Dermis microvascular lymphatic vessel endothelial cell (primary cell): ENCODE data around the gene ARX. TPM values are rescaled to one million over a fixed set of nuclear protein-coding genes. Genes with fewer than 3 reads are reported as not detected.

ENCODE experiments used
- DNase-seq, 2 donors: peaks; one replicate each; pipeline versions ENCODE4 v3.0.0 to v3.0.0-alpha.2; 2010; ENCODE audit warnings: low read depth in 2 of 2
- total RNA-seq: library from RNA; depleted of rRNA; stranded (reverse); fragments of >200 nt; gene quantifications from 2 replicates; pipeline ENCODE4 v1.2.1, GENCODE V29; 2014

The ARX gene
- total RNA-seq, 1 donor from 2014 or later = not detected

- DNase-seq = no peak
Measured at GRCh38 chrX:25016938-25017598, 1.3 kb upstream of the ARX start.

GRCh38 chrX:25016361-25016671 lies 551 bp upstream of the ARX start:
- DNase-seq = no peak

- no peak for DNase-seq
Measured at GRCh38 chrX:25014366-25014838, 1.4 kb downstream of the ARX start.

GRCh38 chrX:25013632-25014365 lies 2.0 kb downstream of the ARX start:
- DNase-seq = no peak

GRCh38 chrX:25012793-25013631 lies 2.8 kb downstream of the ARX start:
- DNase-seq = no peak

GRCh38 chrX:25012433-25012735 lies 3.4 kb downstream of the ARX start:
- DNase-seq = no peak

GRCh38 chrX:25011589-25012432 lies 4.0 kb downstream of the ARX start:
- no peak for DNase-seq

- no peak for DNase-seq
Measured at GRCh38 chrX:25010784-25011588, 4.8 kb downstream of the ARX start.

GRCh38 chrX:25009407-25009806 lies 6.4 kb downstream of the ARX start:
- no peak for DNase-seq

GRCh38 chrX:25007059-25008053 lies 8.4 kb downstream of the ARX start:
- DNase-seq = no peak

GRCh38 chrX:25006586-25007058 lies 9.1 kb downstream of the ARX start:
- DNase-seq = no peak

GRCh38 chrX:25005382-25006185 lies 10.2 kb downstream of the ARX start:
- no peak for DNase-seq

- no peak for DNase-seq
Measured at GRCh38 chrX:25005034-25005381, 10.8 kb downstream of the ARX start.

- peak in 1 of 2 donors; percentile 1 for DNase-seq
Measured at GRCh38 chrX:25004485-25005032, 11.2 kb downstream of the ARX start.

GRCh38 chrX:25004040-25004439 lies 11.7 kb downstream of the ARX start:
- DNase-seq = no peak

GRCh38 chrX:25003066-25003849 lies 12.5 kb downstream of the ARX start:
- peak in 1 of 2 donors; percentile 6 for DNase-seq

- no peak for DNase-seq
Measured at GRCh38 chrX:25002661-25003020, 13.1 kb downstream of the ARX start.
